Vagina (tissue), 2 donors: Measurements from ENCODE around the gene SLX4IP. TPM values are rescaled to one million over a fixed set of nuclear protein-coding genes. Genes with fewer than 3 reads are reported as not detected.

Experiments used
- DNase-seq, 2 donors: peaks; one replicate each; pipeline ENCODE4 v3.0.0-alpha.2; 2017; ENCODE audit errors: extremely low spot score in 2 of 2
- H3K27ac ChIP-seq: fragments of 200-600 bp; sonication (generic); one replicate; pipeline ENCODE4 v1.5.1; 2019
- H3K27me3 ChIP-seq: fragments of 200-600 bp; sonication (generic); one replicate; pipeline ENCODE4 v1.5.1; 2019
- H3K36me3 ChIP-seq, 2 donors: fragments of 200-600 bp; sonication (generic); one replicate each; pipeline ENCODE4 v1.5.1; 2017 to 2019
- H3K4me1 ChIP-seq: fragments of 200-600 bp; sonication (generic); one replicate; pipeline ENCODE4 v1.5.1; 2019
- H3K4me3 ChIP-seq, 2 donors: fragments of 200-600 bp; sonication (generic); 1 replicate in 1 of 2; 2 replicates in 1 of 2; pipeline ENCODE4 v1.5.1; 2016 to 2019
- H3K9me3 ChIP-seq: fragments of 200-600 bp; sonication (generic); one replicate; pipeline ENCODE4 v1.5.1; 2019
- POLR2A ChIP-seq, 2 donors: fragments of 450-650 bp; IDR thresholded peaks; one replicate each; pipeline ENCODE4 v1.6.1; 2017; ENCODE audit warnings: antibody characterized with exemption in 2 of 2, mild to moderate bottlenecking in 2 of 2, moderate library complexity in 2 of 2
- POLR2AphosphoS5 ChIP-seq, 2 donors: sonication (generic); formaldehyde crosslinking; IDR thresholded peaks; one replicate each; pipeline ENCODE4 v1.9.0; 2017; ENCODE audit warnings: antibody characterized with exemption in 2 of 2, mild to moderate bottlenecking in 2 of 2, low read depth in 1 of 2; ENCODE audit not compliant: insufficient read depth in 1 of 2
- intact Hi-C: fragments of 100-400 bp; cut with DNase I; formaldehyde crosslinking; loops from one replicate; pipeline ENCODE4 v1.15.1; 2023
- total RNA-seq: library from RNA; depleted of rRNA; stranded (reverse); fragments of >200 nt; gene quantifications from one replicate; pipeline ENCODE4 v1.2.3, GENCODE V29; 2016
- TF ChIP-seq, protein P1 (sequence below), 3 experiments: fragments of 450-650 bp in 2 of 3; fragments of 200-600 bp in 1 of 3; sonication (generic) in 1 of 3; IDR thresholded peaks; one replicate each; pipeline ENCODE4 v1.5.1; 2017 to 2019; ENCODE audit warnings: antibody characterized with exemption in 3 of 3, mild to moderate bottlenecking in 2 of 3, moderate library complexity in 2 of 3

Gene SLX4IP
- total RNA-seq, 1 donor from 2014 or later = 4.9 TPM

DNA sequence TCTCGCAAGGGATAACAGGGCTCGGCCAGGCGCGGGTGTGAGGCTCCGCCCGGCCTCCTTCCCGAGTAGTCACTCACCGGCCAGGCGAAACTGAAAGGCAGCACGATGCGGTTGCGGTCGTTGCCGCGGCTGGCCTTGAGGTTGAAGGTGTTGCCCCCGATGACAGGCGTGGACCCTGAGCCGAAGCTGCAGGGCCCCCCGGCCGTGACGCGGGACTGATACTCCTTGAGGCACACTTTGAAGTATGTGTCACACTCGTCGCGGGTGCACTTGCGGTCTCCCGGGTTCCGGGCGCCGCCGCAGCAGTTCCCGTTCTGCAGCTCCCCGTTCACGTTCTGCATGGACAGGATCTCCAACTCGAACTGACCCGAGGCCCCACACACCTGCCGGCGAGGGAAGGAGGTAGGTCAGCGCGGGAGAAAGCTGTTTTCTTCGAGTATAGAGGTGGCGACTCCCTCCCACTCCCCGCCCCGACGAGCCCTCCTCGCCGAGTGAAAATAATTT, 237.6 kb downstream of the SLX4IP start:
- intact Hi-C loops = loop anchor here (2.0 to 10.0 kb wide), 3 partner anchors 200 to 602 kb away; partner anchors contain the start of genes MKKS and SLX4IP
- H3K9me3 ChIP-seq = no peaks in the 10 kb centered on the region
- no peak for DNase-seq
- H3K36me3 ChIP-seq = peaks cover 0 to 11% of the 10 kb centered on the region in 2 donors
- TF ChIP-seq POLR2A (IDR thresholded peaks at IDR 0.05) = no peak
- TF ChIP-seq, protein P1, sequence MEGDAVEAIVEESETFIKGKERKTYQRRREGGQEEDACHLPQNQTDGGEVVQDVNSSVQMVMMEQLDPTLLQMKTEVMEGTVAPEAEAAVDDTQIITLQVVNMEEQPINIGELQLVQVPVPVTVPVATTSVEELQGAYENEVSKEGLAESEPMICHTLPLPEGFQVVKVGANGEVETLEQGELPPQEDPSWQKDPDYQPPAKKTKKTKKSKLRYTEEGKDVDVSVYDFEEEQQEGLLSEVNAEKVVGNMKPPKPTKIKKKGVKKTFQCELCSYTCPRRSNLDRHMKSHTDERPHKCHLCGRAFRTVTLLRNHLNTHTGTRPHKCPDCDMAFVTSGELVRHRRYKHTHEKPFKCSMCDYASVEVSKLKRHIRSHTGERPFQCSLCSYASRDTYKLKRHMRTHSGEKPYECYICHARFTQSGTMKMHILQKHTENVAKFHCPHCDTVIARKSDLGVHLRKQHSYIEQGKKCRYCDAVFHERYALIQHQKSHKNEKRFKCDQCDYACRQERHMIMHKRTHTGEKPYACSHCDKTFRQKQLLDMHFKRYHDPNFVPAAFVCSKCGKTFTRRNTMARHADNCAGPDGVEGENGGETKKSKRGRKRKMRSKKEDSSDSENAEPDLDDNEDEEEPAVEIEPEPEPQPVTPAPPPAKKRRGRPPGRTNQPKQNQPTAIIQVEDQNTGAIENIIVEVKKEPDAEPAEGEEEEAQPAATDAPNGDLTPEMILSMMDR (IDR thresholded peaks at IDR 0.05) = no peak
- peak in 1 of 2 donors; percentile 59 for TF ChIP-seq POLR2AphosphoS5 (IDR thresholded peaks at IDR 0.05; ENCODE audit: insufficient read depth in 1 of 2, low read depth in 1 of 2)
- peak overlapping the region; percentile 91 to 97 for H3K4me3 ChIP-seq
- H3K27me3 ChIP-seq = no peaks in the 10 kb centered on the region
- peaks cover 35% of the 10 kb centered on the region for H3K4me1 ChIP-seq
- H3K27ac ChIP-seq = peak overlapping the region; percentile 97

DNA sequence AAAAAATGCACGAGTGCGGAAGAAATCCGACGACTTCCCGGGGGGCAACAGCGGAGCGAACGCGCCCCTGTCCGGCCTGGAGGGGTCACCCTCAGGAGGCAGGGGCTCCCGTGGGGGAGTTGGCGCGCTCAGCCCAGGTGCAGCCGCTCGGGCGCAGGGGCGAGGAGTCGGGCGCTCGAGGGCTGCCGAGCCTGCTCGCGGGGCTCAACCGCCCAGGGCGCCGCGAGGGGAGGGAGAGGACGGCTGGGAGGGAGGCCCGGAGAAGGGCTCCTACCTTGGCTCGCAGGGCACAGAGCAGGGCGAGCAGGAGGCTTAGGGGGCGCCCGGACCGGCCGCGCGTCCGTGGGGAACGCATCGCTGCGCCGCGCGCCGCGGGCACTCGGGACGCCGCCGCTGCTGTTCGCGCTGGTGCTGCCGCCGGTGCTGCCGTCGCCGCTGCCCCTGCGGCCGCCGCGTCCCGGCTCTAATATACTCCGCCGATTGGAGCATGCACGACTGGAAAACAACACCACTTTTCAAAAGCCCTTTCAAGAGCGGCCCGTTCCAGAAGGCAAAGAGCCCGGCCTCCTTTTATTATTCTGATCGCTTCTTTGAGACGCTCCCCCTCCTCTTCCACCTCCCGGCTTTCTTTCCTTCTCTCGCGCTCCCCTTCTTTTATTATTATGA, 238.2 kb downstream of the SLX4IP start:
- Histone ChIP-seq H3K4me3 (peak overlapping the region; percentile 91 to 97), H3K27ac (peak overlapping the region; percentile 97), H3K27me3 (no peaks in the 10 kb centered on the region), H3K36me3 (peaks cover 0 to 7% of the 10 kb centered on the region in 2 donors), H3K4me1 (peaks cover 28% of the 10 kb centered on the region), H3K9me3 (no peaks in the 10 kb centered on the region)
- TF ChIP-seq, protein P1 (IDR thresholded peaks at IDR 0.05) = no peak
- no peak for TF ChIP-seq POLR2A (IDR thresholded peaks at IDR 0.05)
- TF ChIP-seq POLR2AphosphoS5 (IDR thresholded peaks at IDR 0.05; ENCODE audit: insufficient read depth in 1 of 2, low read depth in 1 of 2) = no peak
- no peak for DNase-seq
- intact Hi-C loops = loop anchor here (2.0 to 10.0 kb wide), 3 partner anchors 201 to 601 kb away; partner anchors contain the start of genes MKKS and SLX4IP

DNA sequence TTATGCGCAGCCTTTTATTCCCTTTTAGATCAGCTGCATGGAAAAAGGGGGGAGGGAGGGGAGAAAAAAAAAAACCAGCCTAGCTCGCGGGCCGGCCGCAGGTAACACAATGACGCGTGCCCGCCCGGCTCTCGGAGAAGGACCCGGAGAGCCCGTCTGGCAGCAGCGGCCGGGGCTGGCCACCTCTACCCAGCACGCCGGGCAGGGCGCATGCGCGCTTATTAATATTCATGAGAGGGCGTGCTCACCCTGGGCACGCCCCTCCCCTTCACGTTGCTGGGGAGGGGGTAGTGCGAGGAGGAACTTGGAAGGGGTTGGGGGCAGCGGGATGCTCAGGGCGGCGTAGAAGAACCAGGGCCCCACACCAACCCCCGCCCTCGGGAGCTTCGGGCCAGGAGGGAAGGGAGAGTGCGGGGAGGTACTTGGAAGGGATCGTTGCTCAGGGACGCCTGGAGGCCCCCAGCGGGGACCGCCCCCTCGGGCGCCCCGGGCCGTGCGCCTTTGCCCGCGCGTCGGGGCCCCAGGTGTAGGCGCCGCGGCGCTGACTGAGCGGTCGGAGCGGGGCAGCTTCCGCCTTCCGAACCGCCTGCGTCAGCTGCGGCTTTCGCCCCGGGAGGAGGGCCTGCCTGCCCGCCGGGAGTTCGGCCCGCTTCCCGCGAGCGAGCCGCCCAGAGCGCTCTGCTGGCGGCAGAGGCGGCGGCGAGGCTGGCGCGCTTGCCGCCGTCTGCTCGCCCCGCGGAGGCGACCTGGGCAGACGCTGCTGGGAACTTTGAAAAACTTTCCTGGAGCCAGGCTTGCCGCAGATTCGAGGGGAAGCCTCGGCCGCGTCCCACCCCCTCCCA, 239.0 kb downstream of the SLX4IP start, which contains the start of gene JAG1:
JAG1 (minus strand) TSS at position 158 of the 842 bp plus-strand sequence. CDS start 469 bp downstream, outside the sequence.
- Histone ChIP-seq H3K27ac (peak within 1 kb of the TSS; percentile 97), H3K9me3 (no peaks in the 10 kb centered on the region), H3K36me3 (no peaks in the 10 kb centered on the region), H3K27me3 (no peaks in the 10 kb centered on the region), H3K4me3 (peak within 1 kb of the TSS; percentile 91 to 97), H3K4me1 (peaks cover 21% of the 10 kb centered on the region)
- TF ChIP-seq POLR2A (IDR thresholded peaks at IDR 0.05) = peak in 1 of 2 donors; percentile 93
- TF ChIP-seq, protein P1 (IDR thresholded peaks at IDR 0.05) = no peak
- TF ChIP-seq POLR2AphosphoS5 (IDR thresholded peaks at IDR 0.05; ENCODE audit: insufficient read depth in 1 of 2, low read depth in 1 of 2) = peak; percentile 88 to 99
- intact Hi-C loops = loop anchor here (2.0 to 10.0 kb wide), 3 partner anchors 202 to 601 kb away; partner anchors contain the start of genes MKKS and SLX4IP
- peak in 1 of 2 donors; percentile 98 for DNase-seq

DNA sequence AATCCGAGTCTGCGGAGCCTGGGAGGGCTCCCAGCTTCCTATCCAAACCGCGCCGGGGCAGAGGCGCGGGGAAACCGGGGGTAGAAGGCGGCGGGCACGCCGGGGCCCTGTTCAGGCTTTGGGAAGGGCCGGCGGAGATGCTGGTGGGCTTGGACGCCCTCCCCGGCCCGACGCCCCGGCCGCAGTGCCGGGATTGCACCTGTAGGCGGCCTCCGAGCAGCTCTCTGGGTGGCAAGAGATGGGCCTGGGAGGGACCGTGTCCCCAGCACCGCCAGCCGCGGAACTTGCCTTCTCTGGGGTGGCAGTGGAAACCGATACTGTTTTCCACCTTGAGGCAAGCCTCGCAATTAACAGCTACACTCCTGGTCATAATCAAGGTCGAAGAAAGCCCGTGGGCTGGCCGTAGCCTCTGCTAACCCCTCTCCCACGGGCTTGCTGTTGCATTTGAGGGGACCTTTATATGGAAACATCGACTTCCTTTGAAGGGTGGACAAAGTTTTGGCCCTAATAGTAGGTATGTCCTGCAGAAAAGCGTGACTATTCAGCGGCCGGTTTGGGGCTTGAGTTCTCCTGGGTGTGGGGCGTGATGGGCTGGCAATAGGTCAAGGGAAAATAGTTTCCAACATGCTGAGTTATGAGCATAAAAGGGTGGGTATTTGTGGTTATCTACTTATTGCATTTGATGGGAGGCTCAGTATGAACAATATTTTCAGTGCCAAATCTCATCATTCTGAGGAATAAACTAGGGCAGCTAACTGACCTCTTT, 239.8 kb downstream of the SLX4IP start:
- Histone ChIP-seq H3K36me3 (no peaks in the 10 kb centered on the region), H3K27ac (peak overlapping the region; percentile 97), H3K27me3 (no peaks in the 10 kb centered on the region), H3K9me3 (no peaks in the 10 kb centered on the region), H3K4me1 (peaks cover 13% of the 10 kb centered on the region), H3K4me3 (peak overlapping the region; percentile 91 to 97)
- DNase-seq = no peak
- TF ChIP-seq, protein P1 (IDR thresholded peaks at IDR 0.05) = peak; percentile 47 to 96 (median 92)
- TF ChIP-seq POLR2AphosphoS5 (IDR thresholded peaks at IDR 0.05; ENCODE audit: insufficient read depth in 1 of 2, low read depth in 1 of 2) (peak; percentile 9 to 41), POLR2A (IDR thresholded peaks at IDR 0.05) (no peak)
- intact Hi-C loops = loop anchor here (5.0 to 10.0 kb wide), 2 partner anchors 203 to 600 kb away; no protein-coding TSS in a partner anchor
